HepG2 (cell line): Measurements from ENCODE around the gene RDH8. TPM values are rescaled to one million over a fixed set of nuclear protein-coding genes. Genes with fewer than 3 reads are reported as not detected.

Experiments
- ATAC-seq: fragments of 200-7000 bp; cut with Tn5 transposase; 3 replicates; pipeline ENCODE4 v1.9.1; 2020; ENCODE audit warnings: mild to moderate bottlenecking, moderate library complexity
- BruUV-seq: library from RNA; stranded (reverse); fragments of 400-500 nt; replicated peaks from 2 replicates; lab custom pipeline; 2021; lab: Mats Ljungman, UMichigan
- CTCF ChIA-PET: fragments of 300-600 bp; formaldehyde crosslinking; extraction: SDS; loops from one replicate; lab custom pipeline; 2021; ENCODE audit warnings: low total read pairs, inconsistent platforms, low intra/inter-chr PET ratio; lab: Yijun Ruan, JAX
- POLR2A ChIA-PET: fragments of 350-600 bp; sonication (Branson Sonifier 250); formaldehyde crosslinking; loops from one replicate; lab custom pipeline; 2020; ENCODE audit warnings: antibody characterized with exemption, inconsistent platforms; lab: Yijun Ruan, JAX
- DNase-seq: peaks from one replicate; pipeline ENCODE4 v3.0.0-alpha.2; 2015; ENCODE audit warnings: low spot score
- FAIRE-seq: peaks from 3 replicates; lab custom pipeline; 2011; peaks lifted over from hg19 to GRCh38; lab: Jason Lieb, UNC
- H2AFZ ChIP-seq: one replicate; pipeline ENCODE4 v1.6.1; 2011; ENCODE audit warnings: low read length, inconsistent platforms
- H3K27ac ChIP-seq: fragments of 300-600 bp; 3 replicates; pipeline ENCODE4 v1.8.0; 2011; ENCODE audit warnings: mixed run types, mild to moderate bottlenecking, mixed read lengths, low read length, inconsistent platforms; ENCODE audit not compliant: insufficient read depth; ENCODE audit errors: extremely low read length
- H3K27me3 ChIP-seq, 2 experiments: fragments of 200-600 bp in 1 of 2; 2 replicates in 1 of 2; 3 replicates in 1 of 2; pipeline versions ENCODE4 v1.6.0 to v1.8.0; 2011; ENCODE audit warnings: low read length in 2 of 2, mild to moderate bottlenecking in 2 of 2, moderate library complexity in 2 of 2, inconsistent platforms in 1 of 2; ENCODE audit not compliant: insufficient read depth in 2 of 2, control insufficient read depth in 1 of 2
- H3K36me3 ChIP-seq, 2 experiments: fragments of 200-600 bp in 1 of 2; replicated peaks in 1 of 2; 2 replicates in 1 of 2; 3 replicates in 1 of 2; pipeline versions ENCODE4 v1.5.1 to v1.8.0; 2011; ENCODE audit warnings: low read length in 2 of 2, inconsistent platforms in 1 of 2; ENCODE audit not compliant: insufficient read depth in 2 of 2, control insufficient read depth in 1 of 2
- H3K4me1 ChIP-seq: 2 replicates; pipeline ENCODE4 v1.5.1; 2012; ENCODE audit warnings: low read length, inconsistent platforms; ENCODE audit not compliant: insufficient read depth
- H3K4me2 ChIP-seq: 2 replicates; pipeline ENCODE4 v1.6.0; 2011; ENCODE audit warnings: low read depth, low read length, inconsistent platforms
- H3K4me3 ChIP-seq, 3 experiments: fragments of 200-600 bp in 1 of 3; sonication (generic), shearing (Covaris generic) in 1 of 3; replicated peaks in 1 of 3; 2 replicates each; pipeline ENCODE4 v1.5.1; 2011 to 2016; ENCODE audit warnings: low read length in 3 of 3, inconsistent platforms in 2 of 3, low read depth in 2 of 3, mild to moderate bottlenecking in 2 of 3, control low read depth in 1 of 3, mixed read lengths in 1 of 3; ENCODE audit not compliant: insufficient read depth in 1 of 3
- H3K79me2 ChIP-seq: one replicate; pipeline ENCODE4 v1.6.1; 2011; ENCODE audit warnings: low read length, inconsistent platforms; ENCODE audit not compliant: insufficient read depth
- H3K9ac ChIP-seq: 2 replicates; pipeline ENCODE4 v1.6.0; 2011; ENCODE audit warnings: mild to moderate bottlenecking, low read depth, low read length, inconsistent platforms; ENCODE audit not compliant: insufficient read depth
- H3K9me3 ChIP-seq: 2 replicates; pipeline ENCODE4 v1.5.1; 2012; ENCODE audit warnings: mild to moderate bottlenecking, low read length
- H4K20me1 ChIP-seq: 2 replicates; pipeline ENCODE4 v1.6.0; 2011; ENCODE audit warnings: inconsistent platforms, mild to moderate bottlenecking, low read length, moderate library complexity; ENCODE audit not compliant: insufficient read depth
- HMGXB4 ChIP-seq, 2 experiments: sonication (generic) in 1 of 2; formaldehyde crosslinking in 1 of 2; IDR thresholded peaks; 2 replicates each; pipeline versions ENCODE4 v1.4.0 to v1.6.1; 2018 to 2020; ENCODE audit warnings: missing genetic modification reagents in 2 of 2, borderline replicate concordance in 1 of 2, low read depth in 1 of 2, mild to moderate bottlenecking in 1 of 2, missing biosample characterization in 1 of 2
- MED1 ChIP-seq: sonication (generic); formaldehyde crosslinking; IDR thresholded peaks from 2 replicates; pipeline ENCODE4 v1.4.0; 2020; ENCODE audit warnings: missing genetic modification reagents
- PPARG ChIP-seq: conservative IDR thresholded peaks from 2 replicates; pipeline ENCODE4 v1.6.1; 2016; ENCODE audit warnings: missing biosample characterization, missing genetic modification reagents
- RCOR2 ChIP-seq: IDR thresholded peaks from 2 replicates; pipeline ENCODE4 v1.6.1; 2016; ENCODE audit warnings: missing biosample characterization, missing genetic modification reagents
- ZFP41 ChIP-seq: sonication (generic); formaldehyde crosslinking; IDR thresholded peaks from 2 replicates; pipeline ENCODE4 v1.4.0; 2020; ENCODE audit warnings: mild to moderate bottlenecking, missing genetic modification reagents, borderline replicate concordance
- ZMAT5 ChIP-seq: sonication (generic); formaldehyde crosslinking; IDR thresholded peaks from 2 replicates; pipeline ENCODE4 v1.5.0; 2020; ENCODE audit warnings: mild to moderate bottlenecking, low read depth, missing genetic modification reagents, borderline replicate concordance
- ZNF121 ChIP-seq: sonication (generic); formaldehyde crosslinking; IDR thresholded peaks from 2 replicates; pipeline ENCODE4 v1.5.0; 2020; ENCODE audit warnings: mild to moderate bottlenecking, missing genetic modification reagents
- ZNF20 ChIP-seq: sonication (generic); formaldehyde crosslinking; IDR thresholded peaks from 2 replicates; pipeline ENCODE4 v1.4.0; 2020; ENCODE audit warnings: mild to moderate bottlenecking, moderate library complexity, missing genetic modification reagents
- ZNF350 ChIP-seq: sonication (generic); formaldehyde crosslinking; IDR thresholded peaks from 2 replicates; pipeline ENCODE4 v1.4.0; 2020; ENCODE audit warnings: mild to moderate bottlenecking, low read depth, missing genetic modification reagents, borderline replicate concordance
- ZNF441 ChIP-seq: sonication (generic); formaldehyde crosslinking; IDR thresholded peaks from 2 replicates; pipeline ENCODE4 v1.7.0; 2021; ENCODE audit warnings: missing genetic modification reagents, borderline replicate concordance
- ZNF605 ChIP-seq: sonication (generic); formaldehyde crosslinking; IDR thresholded peaks from 2 replicates; pipeline ENCODE4 v1.8.0; 2022; ENCODE audit warnings: mild to moderate bottlenecking, missing genetic modification reagents
- ZNF768 ChIP-seq: sonication (generic); formaldehyde crosslinking; IDR thresholded peaks from 2 replicates; pipeline ENCODE4 v1.4.0; 2020; ENCODE audit warnings: missing genetic modification reagents
- ZNF777 ChIP-seq: sonication (generic); formaldehyde crosslinking; IDR thresholded peaks from 2 replicates; pipeline ENCODE4 v1.4.0; 2020; ENCODE audit warnings: missing genetic modification reagents
- WGBS: methylation state at CpG from one replicate; pipeline ENCODE4 v1.1.6; 2017; ENCODE audit warnings: low lambda C conversion rate; 5-methylcytosine and 5-hydroxymethylcytosine counted together
- in situ Hi-C: cut with HindIII; loops from 2 replicates; pipeline ENCODE4 v1.10.0; 2017; ENCODE audit warnings: low pct_unique_long_range_greater_than_20kb; ENCODE audit not compliant: extremely low pct_ligation_motif_present
- intact Hi-C: fragments of 100-400 bp; cut with micrococcal nuclease; formaldehyde crosslinking; loops from one replicate; pipeline ENCODE4 v1.10.0; 2022; ENCODE audit not compliant: unreplicated experiment
- polyA plus RNA-seq, 8 experiments: library from polyadenylated mRNA; depleted of rRNA in 3 of 8; stranded (reverse) in 7 of 8; unstranded in 1 of 8; fragments of >200 nt; fragmentation: Illumina TruSeq in 4 of 8; extraction: Trizol in 4 of 8; gene quantifications; 2 replicates each; pipeline versions ENCODE4 v1.2.1 to v1.2.3, GENCODE V29; 2011 to 2016; ENCODE audit warnings: low read depth in 4 of 8, missing spikeins in 1 of 8, mixed read lengths in 1 of 8; ENCODE audit not compliant: insufficient read depth in 1 of 8
- total RNA-seq, 5 experiments: library from RNA; depleted of rRNA; stranded (reverse); fragments of >200 nt; fragmentation: Illumina TruSeq; extraction: Trizol; gene quantifications; 2 replicates each; pipeline ENCODE4 v1.2.3, GENCODE V29; 2016; ENCODE audit warnings: low read depth in 1 of 5

RDH8 gene
- total and polyA plus RNA-seq, 2 of the 13 experiments (the other 11 are each of a cell fraction or from before 2014, with no cell fraction given): not detected

- Histone ChIP-seq H2AFZ (no peak overlapping the region), H3K9ac (no peak overlapping the region), H3K36me3 (no peaks in the 10 kb centered on the region), H3K4me3 (no peak overlapping the region), H3K4me1 (no peaks in the 10 kb centered on the region), H3K27me3 (peaks cover 2 to 25% of the 10 kb centered on the region in 2 experiments; a peak in 3 of 5 replicates), H3K9me3 (no peaks in the 10 kb centered on the region), H3K27ac (no peak overlapping the region), H3K4me2 (no peak overlapping the region), H3K79me2 (no peaks in the 10 kb centered on the region), H4K20me1 (no peaks in the 10 kb centered on the region)
- FAIRE-seq (no peak), DNase-seq (no peak), ATAC-seq (no peak)
- in situ Hi-C loops: no loop called here
- ChIA-PET POLR2A (no interaction called here), CTCF (no interaction called here)
- BruUV-seq: no TSS peak
- TF ChIP-seq ZNF121 (peak; percentile 48; the same call in 1 of the 2 replicates), ZMAT5 (CRISPR knock-in tag) (no peak)
- intact Hi-C loops: no loop called here
- WGBS: 17% methylated on average over 6 of the region's 6 CpGs
Measured at GRCh38 chr19:10020851-10021250, 7.6 kb downstream of the RDH8 start.

- Histone ChIP-seq H3K27me3 (peaks cover 2 to 27% of the 10 kb centered on the region in 2 experiments; a peak in 3 of 5 replicates), H3K4me1 (no peaks in the 10 kb centered on the region), H3K79me2 (no peaks in the 10 kb centered on the region), H3K4me3 (no peak overlapping the region), H3K9me3 (no peaks in the 10 kb centered on the region), H3K4me2 (no peak overlapping the region), H4K20me1 (no peaks in the 10 kb centered on the region), H3K27ac (no peak overlapping the region), H3K36me3 (no peaks in the 10 kb centered on the region), H2AFZ (no peak overlapping the region), H3K9ac (no peak overlapping the region)
- in situ Hi-C loops: no loop called here
- FAIRE-seq (no peak), DNase-seq (no peak), ATAC-seq (no peak)
- WGBS: 63% methylated on average over 20 of the region's 23 CpGs
- CTCF ChIA-PET: no interaction called here
- intact Hi-C loops: no loop called here
- POLR2A ChIA-PET: no interaction called here
- BruUV-seq: no TSS peak
- TF ChIP-seq ZNF605 (CRISPR knock-in tag) (no peak), ZNF20 (CRISPR knock-in tag) (no peak), PPARG (no peak), MED1 (CRISPR knock-in tag) (no peak), ZNF777 (no peak), HMGXB4 (CRISPR knock-in tag; IDR thresholded peaks at IDR 0.05; ENCODE audit: borderline replicate concordance in 1 of 2, low read depth in 1 of 2) (no peak), ZNF768 (CRISPR knock-in tag) (no peak), ZFP41 (no peak), ZNF441 (no peak), RCOR2 (no peak), ZNF350 (CRISPR knock-in tag) (no peak)
Measured at GRCh38 chr19:10021446-10021845, 8.2 kb downstream of the RDH8 start.
